ENCODE results near the gene R3HDM4. TPM values are rescaled to one million over a fixed set of nuclear protein-coding genes. Genes with fewer than 3 reads are reported as not detected.

Gene R3HDM4
- total RNA-seq, 1 experiment from 2014 or later: 55.8 TPM

GRCh38 chr19:904545-904944 lies 8.5 kb downstream of the R3HDM4 start:
- ChIA-PET POLR2A (ENCODE audit: unreplicated experiment) (no interaction called here), CTCF (no interaction called here)
- Histone ChIP-seq H3K4me1 (replicated peaks; ENCODE audit: insufficient read depth) (peaks cover 13% of the 10 kb centered on the region), H3K9me3 (ENCODE audit: insufficient read depth, low read depth) (no peaks in the 10 kb centered on the region), H3K79me2 (ENCODE audit: low read depth) (peaks cover 26% of the 10 kb centered on the region), H3K4me2 (no peak overlapping the region), H3K27ac (no peak overlapping the region), H2AFZ (no peak overlapping the region), H3K27me3 (ENCODE audit: insufficient read depth, low read depth) (no peaks in the 10 kb centered on the region), H3K4me3 (no peak overlapping the region), H4K20me1 (ENCODE audit: insufficient read depth) (peaks cover 38% of the 10 kb centered on the region; the same call in 1 of the 2 replicates), H3K36me3 (ENCODE audit: low read depth) (no peaks in the 10 kb centered on the region), H3F3A (ENCODE audit: insufficient read depth, low read depth) (peaks cover 15% of the 10 kb centered on the region; the same call in 1 of the 2 replicates), H3K9me2 (ENCODE audit: insufficient read depth) (no peaks in the 10 kb centered on the region)
- BruUV-seq (replicated peaks): no TSS peak
- no peak for DNase-seq
- intact Hi-C loops (cut with micrococcal nuclease; ENCODE audit: unreplicated experiment): no loop called here
- TF ChIP-seq EZH2 (IDR thresholded peaks at IDR 0.05; ENCODE audit: low read depth): no peak
- TF ChIP-seq, protein P1, sequence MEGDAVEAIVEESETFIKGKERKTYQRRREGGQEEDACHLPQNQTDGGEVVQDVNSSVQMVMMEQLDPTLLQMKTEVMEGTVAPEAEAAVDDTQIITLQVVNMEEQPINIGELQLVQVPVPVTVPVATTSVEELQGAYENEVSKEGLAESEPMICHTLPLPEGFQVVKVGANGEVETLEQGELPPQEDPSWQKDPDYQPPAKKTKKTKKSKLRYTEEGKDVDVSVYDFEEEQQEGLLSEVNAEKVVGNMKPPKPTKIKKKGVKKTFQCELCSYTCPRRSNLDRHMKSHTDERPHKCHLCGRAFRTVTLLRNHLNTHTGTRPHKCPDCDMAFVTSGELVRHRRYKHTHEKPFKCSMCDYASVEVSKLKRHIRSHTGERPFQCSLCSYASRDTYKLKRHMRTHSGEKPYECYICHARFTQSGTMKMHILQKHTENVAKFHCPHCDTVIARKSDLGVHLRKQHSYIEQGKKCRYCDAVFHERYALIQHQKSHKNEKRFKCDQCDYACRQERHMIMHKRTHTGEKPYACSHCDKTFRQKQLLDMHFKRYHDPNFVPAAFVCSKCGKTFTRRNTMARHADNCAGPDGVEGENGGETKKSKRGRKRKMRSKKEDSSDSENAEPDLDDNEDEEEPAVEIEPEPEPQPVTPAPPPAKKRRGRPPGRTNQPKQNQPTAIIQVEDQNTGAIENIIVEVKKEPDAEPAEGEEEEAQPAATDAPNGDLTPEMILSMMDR (conservative IDR thresholded peaks at IDR 0.05): no peak

DNA sequence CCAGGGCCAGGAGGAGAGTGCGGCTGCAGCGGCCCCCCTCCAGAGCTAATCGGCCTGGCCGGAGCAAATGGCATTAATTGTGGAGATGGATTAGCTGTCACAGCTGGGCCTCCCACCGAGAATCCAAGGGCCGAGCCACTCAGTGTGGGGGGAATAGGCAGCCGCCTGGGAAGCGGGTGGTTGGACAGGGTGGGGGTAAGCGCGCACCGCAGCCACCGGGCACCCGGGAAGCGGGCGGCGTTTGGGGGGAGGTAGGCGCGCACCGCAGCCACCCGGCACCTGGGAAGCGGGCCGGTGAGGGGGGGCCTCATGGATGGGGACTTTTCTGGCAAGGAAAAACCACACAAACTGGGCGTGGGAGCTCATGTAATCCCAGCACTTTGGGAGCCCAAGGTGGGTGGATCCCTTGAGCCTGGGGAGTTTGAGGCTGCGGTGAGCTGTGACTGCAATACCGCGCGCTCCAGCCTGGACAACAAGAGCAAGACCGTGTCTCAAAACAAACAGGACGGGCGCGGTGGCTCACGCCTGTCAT lies 9.7 kb downstream of the R3HDM4 start:
- Histone ChIP-seq H3K4me3 (no peak overlapping the region), H3K4me1 (replicated peaks; ENCODE audit: insufficient read depth) (peaks cover 3% of the 10 kb centered on the region; the same call in 1 of the 2 replicates), H3K4me2 (no peak overlapping the region), H4K20me1 (ENCODE audit: insufficient read depth) (peaks cover 45% of the 10 kb centered on the region), H2AFZ (no peak overlapping the region), H3K9me3 (ENCODE audit: insufficient read depth, low read depth) (no peaks in the 10 kb centered on the region), H3K79me2 (ENCODE audit: low read depth) (peaks cover 21% of the 10 kb centered on the region), H3K27ac (no peak overlapping the region), H3K36me3 (ENCODE audit: low read depth) (no peaks in the 10 kb centered on the region), H3K9me2 (ENCODE audit: insufficient read depth) (no peaks in the 10 kb centered on the region), H3F3A (ENCODE audit: insufficient read depth, low read depth) (peaks cover 7% of the 10 kb centered on the region; the same call in 1 of the 2 replicates), H3K27me3 (ENCODE audit: insufficient read depth, low read depth) (no peaks in the 10 kb centered on the region)
- CTCF ChIA-PET: no interaction called here
- BruUV-seq (replicated peaks): no TSS peak
- TF ChIP-seq, protein P1 (conservative IDR thresholded peaks at IDR 0.05): no peak
- no peak for TF ChIP-seq EZH2 (IDR thresholded peaks at IDR 0.05; ENCODE audit: low read depth)
- intact Hi-C loops (cut with micrococcal nuclease; ENCODE audit: unreplicated experiment): no loop called here
- DNase-seq: no peak
- POLR2A ChIA-PET (ENCODE audit: unreplicated experiment): no interaction called here

DNA sequence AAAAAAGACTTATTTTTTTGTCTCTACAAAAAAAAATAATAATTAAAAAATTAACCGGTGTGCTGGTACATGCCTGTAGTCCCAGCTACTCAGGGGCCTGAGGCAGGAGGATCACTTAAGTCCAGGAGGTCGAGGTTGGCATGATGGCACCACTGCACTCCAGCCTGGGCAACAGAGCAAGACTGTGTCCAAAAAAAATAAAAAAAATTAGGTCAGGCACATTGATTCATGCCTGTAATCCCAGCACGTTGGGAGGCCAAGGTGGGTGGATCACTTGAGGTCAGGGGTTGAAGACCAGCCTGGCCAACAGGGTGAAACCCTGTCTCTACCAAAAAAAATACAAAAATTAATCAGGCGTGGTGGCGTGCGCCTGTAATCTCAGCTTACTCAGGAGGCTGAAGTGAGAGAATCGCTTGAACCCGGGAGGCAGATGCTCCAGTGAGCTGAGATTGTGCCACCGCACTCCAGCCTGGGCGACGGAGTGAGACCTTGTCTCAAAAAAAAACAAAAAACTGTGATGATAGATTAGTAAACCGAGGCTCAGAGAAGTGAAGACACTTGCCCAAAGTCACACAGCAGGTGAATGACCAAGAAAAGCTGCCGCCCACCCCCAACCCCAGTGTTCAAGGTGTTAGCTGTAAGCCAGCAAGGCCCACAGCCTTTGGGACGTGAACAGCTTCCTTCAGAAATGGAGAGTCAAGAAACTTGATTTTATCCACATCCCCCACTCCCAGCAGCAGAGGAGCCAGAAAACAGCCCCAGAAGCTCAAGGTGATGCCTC lies 10.4 kb downstream of the R3HDM4 start:
- Histone ChIP-seq H3K9me2 (ENCODE audit: insufficient read depth) (no peaks in the 10 kb centered on the region), H3K4me3 (no peak overlapping the region), H3K4me2 (no peak overlapping the region), H3K9me3 (ENCODE audit: insufficient read depth, low read depth) (no peaks in the 10 kb centered on the region), H3K36me3 (ENCODE audit: low read depth) (no peaks in the 10 kb centered on the region), H3K79me2 (ENCODE audit: low read depth) (peaks cover 14% of the 10 kb centered on the region), H3F3A (ENCODE audit: insufficient read depth, low read depth) (0 out of 2 replicates have a peak, but pooled peaks cover 3% of the 10 kb centered on the region), H3K4me1 (replicated peaks; ENCODE audit: insufficient read depth) (no peaks in the 10 kb centered on the region), H2AFZ (no peak overlapping the region), H4K20me1 (ENCODE audit: insufficient read depth) (peaks cover 41% of the 10 kb centered on the region), H3K27ac (no peak overlapping the region), H3K27me3 (ENCODE audit: insufficient read depth, low read depth) (no peaks in the 10 kb centered on the region)
- CTCF ChIA-PET: no interaction called here
- no TSS peak for BruUV-seq (replicated peaks)
- TF ChIP-seq, protein P1 (conservative IDR thresholded peaks at IDR 0.05): no peak
- TF ChIP-seq EZH2 (IDR thresholded peaks at IDR 0.05; ENCODE audit: low read depth): no peak
- POLR2A ChIA-PET (ENCODE audit: unreplicated experiment): no interaction called here
- intact Hi-C loops (cut with micrococcal nuclease; ENCODE audit: unreplicated experiment): no loop called here
- no peak for DNase-seq

All from PC-9 (cell line).